ENCODE measurements around the gene PER1.

DNA sequence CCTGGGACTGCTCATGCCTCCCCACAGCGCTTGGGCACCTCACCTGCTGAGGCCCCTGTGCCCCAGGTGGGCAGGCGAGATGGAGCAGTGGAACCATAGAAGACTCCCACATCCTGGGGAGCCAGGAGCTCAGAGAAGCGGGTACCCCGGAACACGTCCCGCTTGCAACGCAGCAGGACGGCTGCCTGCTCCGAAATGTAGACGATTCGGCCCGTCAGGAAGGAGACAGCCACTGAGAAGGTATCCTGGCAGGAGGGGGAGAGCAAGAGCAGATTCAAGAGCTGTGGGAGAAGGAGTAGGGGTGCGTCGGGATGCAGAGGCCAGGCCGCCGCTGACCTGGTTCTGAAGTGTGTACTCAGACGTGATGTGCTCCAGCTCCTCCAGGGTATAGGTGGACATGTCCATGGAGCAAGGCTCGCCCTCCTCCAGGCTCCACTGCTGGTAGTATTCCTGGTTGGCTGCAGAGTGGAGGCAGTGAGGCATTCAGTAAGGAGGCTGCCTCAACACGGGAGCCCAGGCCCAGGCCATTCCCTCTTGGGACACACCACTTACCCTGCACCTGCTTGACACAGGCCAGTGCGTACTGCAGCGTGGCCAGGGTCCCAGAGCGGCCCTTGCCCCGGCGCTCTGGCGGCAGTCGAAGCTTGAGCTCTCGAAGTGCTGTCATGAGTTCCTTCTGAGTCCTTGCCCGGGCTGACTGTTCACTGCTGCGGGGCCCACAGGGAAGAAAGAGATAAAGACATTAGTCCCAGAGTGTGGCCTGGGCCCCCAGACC, 2.6 kb downstream of the PER1 start:
- TF ChIP-seq, protein P1, sequence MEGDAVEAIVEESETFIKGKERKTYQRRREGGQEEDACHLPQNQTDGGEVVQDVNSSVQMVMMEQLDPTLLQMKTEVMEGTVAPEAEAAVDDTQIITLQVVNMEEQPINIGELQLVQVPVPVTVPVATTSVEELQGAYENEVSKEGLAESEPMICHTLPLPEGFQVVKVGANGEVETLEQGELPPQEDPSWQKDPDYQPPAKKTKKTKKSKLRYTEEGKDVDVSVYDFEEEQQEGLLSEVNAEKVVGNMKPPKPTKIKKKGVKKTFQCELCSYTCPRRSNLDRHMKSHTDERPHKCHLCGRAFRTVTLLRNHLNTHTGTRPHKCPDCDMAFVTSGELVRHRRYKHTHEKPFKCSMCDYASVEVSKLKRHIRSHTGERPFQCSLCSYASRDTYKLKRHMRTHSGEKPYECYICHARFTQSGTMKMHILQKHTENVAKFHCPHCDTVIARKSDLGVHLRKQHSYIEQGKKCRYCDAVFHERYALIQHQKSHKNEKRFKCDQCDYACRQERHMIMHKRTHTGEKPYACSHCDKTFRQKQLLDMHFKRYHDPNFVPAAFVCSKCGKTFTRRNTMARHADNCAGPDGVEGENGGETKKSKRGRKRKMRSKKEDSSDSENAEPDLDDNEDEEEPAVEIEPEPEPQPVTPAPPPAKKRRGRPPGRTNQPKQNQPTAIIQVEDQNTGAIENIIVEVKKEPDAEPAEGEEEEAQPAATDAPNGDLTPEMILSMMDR (conservative IDR thresholded peaks at IDR 0.05; ENCODE audit: low read depth, low read length), result no peak
- TF ChIP-seq EZH2 (IDR thresholded peaks at IDR 0.05; ENCODE audit: low read length, unreplicated experiment), result no peak
